Kidney (tissue), 22 donors: ENCODE results near the gene RHBDD3. TPM values are rescaled to one million over a fixed set of nuclear protein-coding genes. Genes with fewer than 3 reads are reported as not detected.
A peak's percentile ranks its signal among the peaks of the same experiment; 100 is the strongest.

Experiments used
- DNase-seq, 5 donors: peaks; one replicate each; pipeline ENCODE4 v3.0.0-alpha.2; 2013 to 2020
- FAIRE-seq: peaks from 2 replicates; lab custom pipeline; 2012; peaks lifted over from hg19 to GRCh38; lab: Jason Lieb, UNC
- H3K27ac ChIP-seq, 2 donors: one replicate each; pipeline ENCODE4 v1.7.0; 2013; ENCODE audit warnings: low read depth in 2 of 2, low read length in 2 of 2, inconsistent platforms in 1 of 2
- H3K27me3 ChIP-seq: one replicate; pipeline ENCODE4 v1.7.1; 2013; ENCODE audit warnings: low read length, inconsistent platforms; ENCODE audit not compliant: control insufficient read depth, insufficient read depth
- H3K36me3 ChIP-seq, 3 donors: one replicate each; pipeline versions ENCODE4 v1.7.0 to v1.7.1; 2013; ENCODE audit warnings: low read length in 3 of 3, control low read depth in 1 of 3, inconsistent platforms in 1 of 3; ENCODE audit not compliant: insufficient read depth in 3 of 3, control insufficient read depth in 2 of 3
- H3K4me1 ChIP-seq, 3 donors: one replicate each; pipeline versions ENCODE4 v1.7.0 to v1.7.1; 2013; ENCODE audit warnings: low read length in 3 of 3, inconsistent platforms in 1 of 3, low read depth in 1 of 3; ENCODE audit not compliant: control insufficient read depth in 2 of 3, insufficient read depth in 2 of 3
- H3K4me3 ChIP-seq, 3 donors: one replicate each; pipeline versions ENCODE4 v1.7.0 to v1.8.1; 2013; ENCODE audit warnings: low read length in 3 of 3, control low read depth in 1 of 3, inconsistent platforms in 1 of 3
- H3K9ac ChIP-seq, 3 donors: one replicate each; pipeline versions ENCODE4 v1.7.0 to v1.7.1; 2013; ENCODE audit warnings: low read length in 3 of 3, control low read depth in 1 of 3, inconsistent platforms in 1 of 3
- H3K9me3 ChIP-seq, 3 donors: one replicate each; pipeline versions ENCODE4 v1.7.0 to v1.7.1; 2013; ENCODE audit warnings: low read length in 3 of 3, control low read depth in 1 of 3, inconsistent platforms in 1 of 3; ENCODE audit not compliant: control insufficient read depth in 2 of 3, insufficient read depth in 1 of 3
- intact Hi-C: fragments of 100-400 bp; cut with DNase I; formaldehyde crosslinking; loops from one replicate; pipeline ENCODE4 v1.11.1; 2022
- long read RNA-seq, 10 donors: library from polyadenylated mRNA in 1 of 10; unstranded in 1 of 10; transcript quantifications; one replicate each; pipeline ENCODE4 v2.0.0 and lab custom pipeline, GENCODE V29; 2021 to 2026
- polyA plus RNA-seq: library from polyadenylated mRNA; stranded (reverse); fragments of 350-450 nt; fragmentation: Illumina TruSeq; extraction: RNeasy Lipid Tissue Mini Kit (QIAGEN cat#74804); gene quantifications from one replicate; pipeline ENCODE4 v1.2.3, GENCODE V29; 2014; ENCODE audit warnings: low read depth, low replicate concordance; ENCODE audit not compliant: insufficient read depth
- total RNA-seq: library from RNA; stranded (reverse); fragmentation: NEBNext Ultra II Directional; extraction: Animal tissue kit (Norgen Biotek cat#: 25700); gene quantifications from one replicate; pipeline ENCODE4 v1.2.1, GENCODE V29; 2021
- TF ChIP-seq, protein P1 (sequence below): IDR thresholded peaks from 3 replicates; pipeline ENCODE4 v1.5.1; 2012; ENCODE audit warnings: mild to moderate bottlenecking, moderate library complexity, borderline replicate concordance; ENCODE audit not compliant: insufficient read depth; ENCODE audit errors: extremely low read depth
- donor health status: control.
- donor health status: control.
- donor health status: control.
- donor health status: control.
- donor health status: control.
- donor health status: DM: yes; HTN: yes; CAD: no.
- donor health status: Normal renal cell carcinoma (clear cell type).

RHBDD3 gene
- total RNA-seq (19.2 TPM), polyA plus RNA-seq (26.3 TPM)
- long read RNA-seq, donor 1, transcript RHBDD3-206 (3 exons, 999 nt) = major isoform, 8 of 12 reads
- long read RNA-seq, donor 1, partial matches to known transcripts = 0 of 12 reads
- long read RNA-seq, donor 1, other reads (novel, unspliced or antisense) = 0 of 12 reads
- long read RNA-seq, donor 2, transcript RHBDD3-206 (3 exons, 999 nt) = major isoform, 10 of 14 reads
- long read RNA-seq, donor 2, partial matches to known transcripts = 0 of 14 reads
- long read RNA-seq, donor 2, other reads (novel, unspliced or antisense) = 0 of 14 reads
- long read RNA-seq, donor 3, transcript RHBDD3-201 (7 exons, 1,794 nt) = major isoform, 5 of 7 reads
- long read RNA-seq, donor 3, partial matches to known transcripts = 0 of 7 reads
- long read RNA-seq, donor 3, other reads (novel, unspliced or antisense) = 0 of 7 reads
- long read RNA-seq, donor 4, transcript RHBDD3-206 (3 exons, 999 nt) = major isoform, 6 of 9 reads
- long read RNA-seq, donor 4, partial matches to known transcripts = 0 of 9 reads
- long read RNA-seq, donor 4, other reads (novel, unspliced or antisense) = 0 of 9 reads
- long read RNA-seq, donor 5, partial matches to known transcripts = 0 of 1 reads
- long read RNA-seq, donor 5, other reads (novel, unspliced or antisense) = 0 of 1 reads
- long read RNA-seq, donor 6, transcript RHBDD3-206 (3 exons, 999 nt) = minor isoform, 6 of 15 reads
- long read RNA-seq, donor 6, transcript RHBDD3-201 (7 exons, 1,794 nt) = major isoform, 9 of 15 reads
- long read RNA-seq, donor 6, partial matches to known transcripts = 0 of 15 reads
- long read RNA-seq, donor 6, other reads (novel, unspliced or antisense) = 0 of 15 reads
- long read RNA-seq, donor 7, transcript RHBDD3-201 (7 exons, 1,794 nt) = major isoform, 9 of 22 reads
- long read RNA-seq, donor 7, partial matches to known transcripts = 1 of 22 reads
- long read RNA-seq, donor 7, other reads (novel, unspliced or antisense) = 11 of 22 reads
- long read RNA-seq, donor 8, transcript RHBDD3-206 (3 exons, 999 nt) = major isoform, 6 of 9 reads
- long read RNA-seq, donor 8, partial matches to known transcripts = 0 of 9 reads
- long read RNA-seq, donor 8, other reads (novel, unspliced or antisense) = 0 of 9 reads
- long read RNA-seq, donor 9, transcript RHBDD3-206 (3 exons, 999 nt) = major isoform, 7 of 10 reads
- long read RNA-seq, donor 9, partial matches to known transcripts = 0 of 10 reads
- long read RNA-seq, donor 9, other reads (novel, unspliced or antisense) = 0 of 10 reads
- long read RNA-seq, donor 10, partial matches to known transcripts = 0 of 7 reads
- long read RNA-seq, donor 10, other reads (novel, unspliced or antisense) = 0 of 7 reads

DNA sequence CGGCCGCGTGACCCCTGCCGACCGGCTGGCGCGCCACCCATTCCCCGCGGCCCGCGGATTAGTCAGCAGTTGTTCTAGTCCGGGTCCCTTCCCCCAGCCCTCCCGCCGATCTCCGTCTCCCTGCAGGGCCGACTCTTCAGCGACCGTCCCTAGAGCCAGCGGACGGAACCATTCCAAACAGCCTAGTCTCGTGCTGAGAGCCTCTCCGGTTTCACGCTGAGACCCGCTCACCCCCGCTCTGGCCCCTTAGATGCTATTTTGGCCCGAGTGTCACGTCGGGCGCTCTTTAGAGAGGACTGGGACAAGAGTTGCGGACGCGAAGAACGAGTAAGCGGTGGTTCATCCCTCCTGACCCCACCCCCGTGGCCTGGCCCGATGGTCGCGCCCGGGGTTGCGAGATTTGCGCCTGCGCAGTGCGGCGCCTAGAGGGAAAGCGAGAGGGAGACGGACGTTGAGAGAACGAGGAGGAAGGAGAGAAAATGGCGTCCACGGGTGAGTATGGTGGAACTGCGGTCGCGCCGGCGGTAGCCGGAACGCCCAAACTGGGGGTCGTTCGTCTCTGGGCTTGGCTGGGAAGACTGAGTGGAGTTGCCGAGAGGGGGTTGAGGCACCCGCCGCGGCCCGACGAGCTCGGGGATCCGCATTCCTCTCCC is at the start of gene RHBDD3, which contains the start of gene EWSR1:
RHBDD3 (minus strand) TSS at position 124 of the 653 bp plus-strand sequence. CDS start 2,355 bp downstream, outside the sequence.
EWSR1 (plus strand) TSS at position 411 of the 653 bp plus-strand sequence; CDS start at position 480, 69 bp downstream.
- intact Hi-C loops = no loop called here
- Histone ChIP-seq H3K36me3 (peaks cover 0 to 16% (median 10%) of the 10 kb centered on the region in 3 donors), H3K4me3 (peak within 1 kb of the TSS; percentile 81 to 92 (median 92)), H3K27me3 (no peaks in the 10 kb centered on the region), H3K9ac (peak within 1 kb of the TSS; percentile 88 to 97 (median 96)), H3K4me1 (peaks cover 0 to 28% (median 15%) of the 10 kb centered on the region in 3 donors), H3K27ac (peak within 1 kb of the TSS; percentile 99 to 100), H3K9me3 (no peaks in the 10 kb centered on the region)
- FAIRE-seq (no peak), DNase-seq (peak; percentile 96 to 98 (median 98))
- TF ChIP-seq, protein P1, sequence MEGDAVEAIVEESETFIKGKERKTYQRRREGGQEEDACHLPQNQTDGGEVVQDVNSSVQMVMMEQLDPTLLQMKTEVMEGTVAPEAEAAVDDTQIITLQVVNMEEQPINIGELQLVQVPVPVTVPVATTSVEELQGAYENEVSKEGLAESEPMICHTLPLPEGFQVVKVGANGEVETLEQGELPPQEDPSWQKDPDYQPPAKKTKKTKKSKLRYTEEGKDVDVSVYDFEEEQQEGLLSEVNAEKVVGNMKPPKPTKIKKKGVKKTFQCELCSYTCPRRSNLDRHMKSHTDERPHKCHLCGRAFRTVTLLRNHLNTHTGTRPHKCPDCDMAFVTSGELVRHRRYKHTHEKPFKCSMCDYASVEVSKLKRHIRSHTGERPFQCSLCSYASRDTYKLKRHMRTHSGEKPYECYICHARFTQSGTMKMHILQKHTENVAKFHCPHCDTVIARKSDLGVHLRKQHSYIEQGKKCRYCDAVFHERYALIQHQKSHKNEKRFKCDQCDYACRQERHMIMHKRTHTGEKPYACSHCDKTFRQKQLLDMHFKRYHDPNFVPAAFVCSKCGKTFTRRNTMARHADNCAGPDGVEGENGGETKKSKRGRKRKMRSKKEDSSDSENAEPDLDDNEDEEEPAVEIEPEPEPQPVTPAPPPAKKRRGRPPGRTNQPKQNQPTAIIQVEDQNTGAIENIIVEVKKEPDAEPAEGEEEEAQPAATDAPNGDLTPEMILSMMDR = no peak

DNA sequence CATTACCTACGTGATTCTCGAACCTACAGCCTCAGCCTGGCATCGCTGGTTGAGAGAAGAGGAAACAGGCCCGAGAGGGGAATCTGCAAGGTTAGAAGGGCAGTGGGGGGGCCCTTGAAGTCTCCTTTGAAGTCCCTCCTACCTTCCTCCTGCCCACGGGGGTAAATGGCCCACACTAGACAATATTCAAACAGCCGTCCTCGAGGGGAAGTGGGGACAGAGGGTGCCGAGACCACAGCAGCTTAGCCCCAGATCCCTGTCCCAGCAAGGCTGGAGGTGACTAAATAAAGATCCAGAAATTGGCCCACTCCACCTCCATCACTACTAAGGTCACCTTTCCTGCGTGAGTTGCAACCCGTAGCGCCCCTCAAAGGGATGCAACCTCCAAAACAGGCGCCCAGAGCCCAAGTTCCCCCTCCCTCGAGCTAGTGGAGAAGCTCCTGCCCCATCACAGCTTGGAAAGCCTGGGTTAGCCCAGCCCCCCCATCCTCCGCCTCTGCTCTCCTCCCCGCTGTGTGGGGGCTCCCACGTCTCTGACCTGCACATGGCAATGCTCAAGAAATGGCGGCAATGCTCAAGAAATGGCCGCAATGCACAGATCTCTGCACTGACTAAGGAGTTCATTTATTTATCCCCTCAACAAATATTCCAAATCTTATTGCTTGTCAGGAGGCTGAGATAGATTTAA is 48.5 kb upstream of the RHBDD3 start:
- H3K9me3 ChIP-seq = no peaks in the 10 kb centered on the region
- peaks cover 0 to 13% (median 0%) of the 10 kb centered on the region in 3 donors for H3K4me1 ChIP-seq
- H3K27me3 ChIP-seq = peaks cover 16% of the 10 kb centered on the region
- H3K9ac ChIP-seq = no peak overlapping the region
- no peak overlapping the region for H3K27ac ChIP-seq
- no peak overlapping the region for H3K4me3 ChIP-seq
- FAIRE-seq (no peak), DNase-seq (peak in 1 of 5 donors; percentile 45)
- TF ChIP-seq, protein P1 = no peak
- intact Hi-C loops = no loop called here
- no peaks in the 10 kb centered on the region for H3K36me3 ChIP-seq
